NCI-H187 treated with DMSO at 0.1 percent for 48 hours (cell line): ENCODE data around the gene KIF26B.

Experiments used
- DNase-seq: peaks from one replicate; lab custom pipeline; 2025; lab: John Stamatoyannopoulos, UW

KIF26B gene

DNA sequence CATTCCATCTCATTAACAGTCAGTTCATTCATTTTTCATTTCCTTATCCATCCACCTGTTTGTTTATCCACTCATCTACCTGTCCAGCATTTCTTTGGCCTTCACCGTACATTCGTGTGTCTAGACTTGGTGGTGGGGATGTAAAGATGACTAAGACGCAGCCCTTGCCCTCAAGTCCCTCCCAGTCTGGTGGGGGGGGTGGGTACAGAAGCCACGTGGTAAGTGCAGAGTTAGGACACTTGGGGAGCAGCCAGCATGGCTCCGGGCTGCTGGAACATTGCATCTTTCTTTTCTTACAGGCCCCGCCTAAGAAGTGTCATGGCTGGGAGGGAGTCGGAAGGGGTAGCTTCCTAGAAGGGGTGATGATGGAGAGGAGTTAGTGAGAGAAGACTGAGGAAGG, 17.2 kb downstream of the KIF26B start:
- DNase-seq: no peak

DNA sequence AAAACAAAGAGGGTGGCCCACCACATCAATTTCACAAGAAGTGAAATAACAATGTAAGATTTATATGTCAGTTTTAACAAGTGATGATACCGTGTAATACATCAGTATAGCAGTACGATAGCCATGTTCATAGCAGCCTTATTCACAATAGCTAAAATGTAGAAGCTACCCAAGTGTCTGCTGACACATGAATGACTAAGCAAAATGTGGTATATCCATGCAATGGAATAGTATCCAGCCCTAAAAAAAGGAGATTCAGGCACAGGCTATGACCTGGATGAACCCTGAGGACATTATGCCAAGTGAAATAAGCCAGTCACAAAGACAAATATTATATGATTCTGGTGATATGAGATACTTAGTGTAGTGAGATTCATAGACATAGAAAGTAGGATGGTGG, 18.0 kb downstream of the KIF26B start:
- DNase-seq: no peak

DNA sequence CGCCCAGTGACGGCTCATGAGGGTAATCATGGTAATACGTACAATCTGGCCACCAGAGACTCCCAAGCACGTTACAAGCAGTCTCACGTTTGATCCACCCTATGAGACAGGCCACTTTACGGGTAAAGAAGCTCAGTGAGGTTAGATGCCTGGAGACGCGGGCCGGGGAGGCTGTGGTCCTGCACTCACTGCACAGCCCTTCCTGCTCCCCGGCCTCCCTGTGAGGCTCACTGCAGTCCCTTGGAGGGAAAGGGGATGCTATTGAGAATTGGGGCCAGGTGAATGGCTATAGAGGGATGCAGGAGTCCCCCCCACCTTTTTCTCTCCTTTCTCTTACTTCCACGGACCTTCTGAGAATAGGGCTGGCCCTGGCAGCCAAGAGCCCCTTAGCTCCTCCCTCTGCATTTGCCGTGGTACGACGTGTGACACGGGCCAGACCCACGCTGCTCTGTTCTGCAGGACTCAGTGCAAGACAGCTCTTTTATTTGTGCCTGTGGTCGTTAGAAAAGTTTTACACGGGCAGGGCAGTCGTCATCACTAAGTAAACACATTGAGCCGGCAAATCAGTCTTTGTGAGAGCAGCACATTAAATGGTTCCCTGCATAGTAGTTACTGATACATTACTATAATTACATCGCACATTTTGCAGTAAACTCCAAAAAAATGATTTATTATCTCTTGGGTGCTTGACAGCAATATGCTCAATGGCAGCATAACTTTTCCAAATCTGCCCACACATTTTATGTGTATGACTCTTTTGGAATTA, 18.8 kb downstream of the KIF26B start:
- DNase-seq: no peak

DNA sequence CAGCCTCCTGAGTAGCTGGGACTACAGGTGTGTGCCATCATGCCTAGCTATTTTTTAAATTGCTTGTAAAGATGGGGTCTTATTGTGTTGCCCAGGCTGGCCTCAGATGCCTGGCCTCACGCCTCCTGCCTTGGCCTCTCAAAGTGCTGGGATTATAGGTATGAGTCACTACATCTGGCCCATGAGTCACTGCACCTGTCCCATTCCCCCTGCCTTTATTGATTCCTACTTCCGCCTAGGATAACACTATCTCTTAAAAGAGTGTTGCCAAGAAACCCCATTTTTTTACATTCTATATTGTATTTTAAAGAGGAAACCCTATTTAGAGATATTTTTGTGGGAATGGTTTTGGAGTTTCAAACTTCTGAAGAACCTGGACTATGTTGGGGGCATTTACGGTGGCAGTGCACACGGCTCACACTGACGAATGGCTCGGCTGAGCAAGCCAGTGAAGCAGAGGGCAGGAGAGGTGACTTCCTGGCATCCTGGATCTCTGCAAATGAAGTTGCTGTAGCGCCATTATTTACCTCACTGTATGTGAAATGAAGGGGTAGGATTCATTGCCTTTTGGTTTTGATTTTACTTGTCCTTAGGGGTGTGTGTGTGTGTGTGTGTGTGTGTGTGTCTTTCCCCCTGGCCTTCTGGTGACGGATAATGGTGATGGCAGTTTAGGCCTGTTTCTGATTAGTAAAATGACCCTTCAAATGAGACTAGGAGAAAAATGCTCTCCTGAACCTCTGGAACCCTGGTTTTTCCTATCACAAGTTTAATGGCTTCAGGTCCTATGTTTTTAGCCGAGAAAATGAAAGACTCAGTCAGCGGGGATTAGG, 22.5 kb downstream of the KIF26B start:
- no peak for DNase-seq

DNA sequence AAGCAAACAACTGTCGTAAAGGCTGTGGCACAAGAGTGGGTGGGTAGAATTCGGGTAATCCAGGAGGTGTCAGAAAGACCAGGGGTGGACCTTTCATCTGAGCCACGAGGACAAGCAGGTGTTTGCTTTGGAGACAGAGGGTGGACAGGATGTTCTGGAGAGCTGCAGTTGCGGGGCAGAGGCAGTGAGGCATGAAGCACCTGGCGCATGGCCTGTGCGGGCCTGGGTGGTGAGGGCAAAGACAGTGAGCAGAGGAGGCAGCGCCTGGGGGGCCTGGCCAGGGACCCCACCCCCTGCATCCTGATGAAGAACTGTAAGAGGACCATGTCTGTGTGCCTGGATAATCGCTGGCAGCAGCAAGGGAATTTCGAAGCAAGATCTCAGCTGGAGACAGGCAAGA, 24.9 kb downstream of the KIF26B start:
- no peak for DNase-seq

DNA sequence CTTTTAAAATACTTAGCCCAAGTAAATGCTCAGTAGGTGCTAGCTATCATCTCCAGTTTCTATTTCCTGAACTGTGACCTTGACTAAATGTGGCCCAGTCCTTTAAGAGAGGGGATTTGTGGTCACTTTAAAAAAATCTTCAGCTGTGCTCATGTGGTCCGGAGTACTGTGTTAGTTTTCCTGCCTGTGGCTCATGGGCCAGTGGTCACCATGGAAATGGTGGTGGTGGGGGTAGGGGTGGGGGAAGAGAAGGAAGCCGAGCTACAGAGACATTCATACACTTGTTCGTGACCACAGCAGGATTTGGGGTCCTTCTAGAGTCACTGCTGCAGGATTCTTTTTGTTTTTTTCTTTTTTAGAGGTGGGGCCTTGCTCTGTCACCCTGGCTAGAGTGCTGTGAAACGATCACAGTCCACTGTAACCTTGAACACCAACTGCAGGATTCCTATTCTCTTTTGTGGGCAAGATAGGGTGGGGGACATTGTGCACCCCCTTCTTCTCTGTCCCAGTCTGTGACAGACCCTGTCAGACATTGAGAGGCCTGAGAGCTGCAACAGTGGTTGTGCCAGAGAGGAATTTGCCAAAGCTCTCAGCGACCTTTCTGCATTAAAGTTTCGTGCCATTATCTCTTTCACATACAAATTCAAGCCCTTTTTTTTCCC, 25.8 kb downstream of the KIF26B start:
- no peak for DNase-seq

DNA sequence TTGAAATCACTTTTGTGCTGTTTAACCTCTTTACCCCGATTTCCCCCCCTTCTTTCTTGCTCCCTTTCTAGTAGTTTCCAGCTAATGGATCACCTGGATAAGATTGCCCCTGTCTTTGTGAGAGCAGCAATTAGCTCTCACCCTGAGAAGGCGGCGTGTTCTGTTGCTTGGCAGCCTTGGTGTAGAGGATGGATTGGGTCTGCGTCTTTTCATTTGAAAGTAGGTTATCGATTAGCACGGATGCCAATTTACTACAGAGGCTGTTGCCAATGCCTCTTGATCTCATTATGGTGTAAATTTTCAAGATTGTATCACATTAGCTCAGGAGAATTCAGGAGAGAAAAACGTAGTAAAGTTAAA, 26.4 kb downstream of the KIF26B start:
- DNase-seq: no peak

DNA sequence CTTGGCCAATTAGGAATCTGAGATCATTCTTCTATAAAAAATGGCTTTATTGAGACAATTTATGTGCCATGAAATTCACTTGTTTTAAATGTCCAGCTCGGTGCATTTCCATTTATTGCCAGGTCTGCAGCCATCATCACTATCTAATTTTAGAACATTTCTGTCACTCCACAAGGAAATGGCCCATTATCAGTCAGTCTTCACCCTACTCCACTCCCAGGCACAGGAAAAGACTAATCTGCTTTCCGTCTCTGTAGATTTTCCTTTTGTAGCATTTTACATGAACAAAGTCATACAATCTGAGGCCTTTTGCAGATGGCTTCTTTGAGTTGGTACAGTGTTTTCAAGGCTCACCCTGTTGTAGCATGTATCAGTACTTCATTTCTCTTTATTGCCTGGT, 27.2 kb downstream of the KIF26B start:
- no peak for DNase-seq

DNA sequence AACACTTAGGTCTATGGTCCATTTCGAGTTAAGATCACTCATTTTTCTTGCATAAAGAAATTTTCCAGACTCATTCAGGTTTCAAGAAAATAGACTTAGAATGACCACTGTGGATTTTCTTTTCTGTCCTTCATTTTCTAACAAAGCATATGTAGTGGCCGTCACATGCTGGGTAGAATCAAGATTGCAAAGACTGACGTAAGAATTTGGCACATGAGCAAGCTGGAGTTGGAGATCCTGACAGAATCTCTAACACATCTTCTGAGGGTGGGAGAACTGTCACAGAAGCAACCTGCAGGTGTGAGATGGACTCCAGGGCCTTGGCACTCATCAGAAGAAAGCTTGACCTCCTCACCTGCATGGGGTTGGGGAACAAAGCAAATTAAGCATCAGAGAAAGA, 28.6 kb downstream of the KIF26B start:
- DNase-seq: no peak

DNA sequence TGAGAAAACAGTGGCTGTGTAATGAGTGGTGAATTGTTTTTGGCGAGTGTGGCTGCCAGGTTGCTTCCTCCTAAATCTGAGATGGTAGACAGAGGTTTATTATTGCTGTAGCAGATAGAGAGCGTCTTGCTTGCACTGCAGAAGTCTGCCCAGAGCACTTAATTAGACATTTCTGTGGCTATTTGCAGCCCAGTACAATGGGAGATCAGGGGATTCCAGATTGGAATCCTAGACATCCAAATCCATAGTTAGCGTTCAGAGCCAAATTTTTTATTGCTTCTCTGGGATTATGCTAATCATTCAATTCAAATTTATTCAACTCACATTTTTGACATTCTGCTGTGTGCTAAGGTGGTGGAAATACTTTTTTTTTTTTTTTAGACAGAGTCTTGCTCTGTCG, 30.0 kb downstream of the KIF26B start:
- no peak for DNase-seq

DNA sequence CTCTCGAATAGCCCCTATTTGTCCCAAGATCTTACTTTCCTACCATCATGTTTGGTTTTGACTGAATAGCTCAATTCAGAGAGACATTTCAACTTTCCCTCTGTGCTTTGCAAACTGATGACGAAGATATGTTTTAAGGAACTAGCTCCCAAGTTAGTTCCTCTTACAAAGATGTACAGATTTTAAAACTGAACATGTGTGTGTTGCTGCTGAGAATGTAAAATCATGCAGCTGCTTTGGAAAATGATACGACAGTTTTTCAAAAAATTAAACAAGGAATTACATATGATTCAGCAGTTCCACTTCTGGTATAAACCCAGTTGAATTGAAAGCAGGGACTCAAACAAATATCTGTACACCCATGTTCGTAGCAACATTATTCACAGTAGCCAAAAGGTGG, 33.6 kb downstream of the KIF26B start:
- no peak for DNase-seq

DNA sequence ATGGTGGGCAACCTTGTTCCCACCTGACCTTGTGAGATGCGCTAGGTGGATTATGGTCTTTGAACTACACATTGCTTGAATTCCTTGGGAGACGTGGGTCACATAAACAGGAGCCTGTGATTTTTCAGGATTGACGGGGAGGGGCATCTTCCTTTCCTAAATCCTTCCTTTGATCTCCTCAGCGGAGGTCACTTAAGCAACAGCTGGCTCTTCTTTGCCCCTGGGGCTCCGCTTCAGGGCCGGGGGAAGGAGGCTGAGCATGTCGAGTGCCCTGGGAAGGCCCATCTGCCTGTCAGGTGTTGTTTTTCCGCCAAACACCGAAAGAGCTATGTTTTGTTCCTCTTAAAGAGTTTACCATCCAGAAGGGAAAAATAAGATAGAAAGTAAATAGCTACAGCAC, 40.6 kb downstream of the KIF26B start:
- DNase-seq: no peak

DNA sequence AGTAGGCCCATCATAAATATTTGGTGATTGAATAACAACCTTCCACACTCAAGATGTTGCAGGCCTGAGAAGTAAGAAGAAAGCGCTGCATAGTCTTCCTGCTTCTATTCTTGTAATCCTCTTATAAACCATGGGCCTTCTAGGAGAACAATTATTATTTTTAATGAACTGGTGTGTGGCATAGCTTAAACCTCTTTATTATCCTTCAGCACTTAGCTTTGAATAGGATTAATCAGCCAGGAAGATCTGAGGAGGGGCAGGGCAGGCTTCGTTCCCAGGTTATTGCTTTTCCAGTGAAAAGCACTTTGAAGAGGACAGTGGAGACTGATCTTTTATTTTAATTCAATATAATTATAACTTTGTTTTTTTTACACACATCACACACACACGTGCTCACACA, 42.3 kb downstream of the KIF26B start:
- no peak for DNase-seq

DNA sequence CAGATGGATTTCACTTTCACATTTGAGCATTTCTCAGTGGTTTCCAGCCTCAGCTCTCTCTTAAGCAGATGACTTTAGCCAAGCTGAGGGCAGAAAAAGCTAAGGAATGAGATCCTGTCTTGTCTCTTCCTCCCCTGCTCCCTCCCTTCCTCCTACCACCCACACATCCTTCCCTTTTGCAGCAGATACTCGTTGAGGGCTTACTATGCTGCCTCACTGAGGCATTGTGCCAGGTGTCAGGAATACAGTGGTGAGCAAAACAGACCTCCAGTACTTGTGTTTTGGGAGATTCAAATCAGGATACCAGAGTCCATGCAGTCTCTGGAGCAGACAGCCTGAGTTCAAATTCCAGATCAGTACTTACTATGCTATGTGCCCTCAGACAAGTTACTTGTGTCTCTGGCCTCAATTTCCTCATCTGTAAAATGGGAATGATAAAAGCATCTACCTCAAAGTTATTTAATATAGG, 43.2 kb downstream of the KIF26B start:
- no peak for DNase-seq

DNA sequence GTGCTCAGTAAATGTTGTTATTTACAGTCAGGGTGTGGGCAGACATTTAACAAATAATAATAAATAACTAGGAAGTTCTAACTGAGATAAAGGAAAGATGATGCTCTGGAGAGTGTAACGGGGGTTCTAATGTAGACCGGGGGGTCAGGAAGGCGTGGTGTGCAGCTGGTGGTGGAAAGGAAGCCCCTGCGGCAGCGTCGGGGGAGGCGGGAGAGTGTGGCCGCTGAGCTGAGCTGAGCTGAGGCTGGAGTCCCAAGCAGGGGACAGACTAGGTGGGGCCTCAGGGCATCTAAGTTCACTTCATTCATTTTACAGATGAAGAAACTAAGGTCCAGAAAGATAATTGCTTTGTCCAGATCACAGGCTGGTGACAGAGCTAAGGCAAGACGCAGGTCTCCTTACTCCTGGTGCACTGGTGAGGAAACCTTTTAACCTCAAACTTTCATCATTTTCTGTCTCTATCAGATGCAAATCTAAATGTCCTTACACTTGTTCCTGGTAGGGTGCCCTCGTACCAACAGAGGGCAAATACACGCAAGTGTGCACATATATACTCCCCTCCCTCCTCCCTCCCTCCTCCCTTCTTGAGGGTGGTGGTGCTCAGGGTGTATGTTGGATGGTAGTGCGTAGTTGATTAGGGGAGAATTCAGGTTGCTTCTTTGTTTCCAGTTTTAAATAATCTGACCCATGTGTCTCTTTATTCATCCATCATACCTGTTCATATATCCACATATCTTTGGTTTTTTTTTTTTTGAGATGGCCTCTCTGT, 44.1 kb downstream of the KIF26B start:
- DNase-seq: no peak

DNA sequence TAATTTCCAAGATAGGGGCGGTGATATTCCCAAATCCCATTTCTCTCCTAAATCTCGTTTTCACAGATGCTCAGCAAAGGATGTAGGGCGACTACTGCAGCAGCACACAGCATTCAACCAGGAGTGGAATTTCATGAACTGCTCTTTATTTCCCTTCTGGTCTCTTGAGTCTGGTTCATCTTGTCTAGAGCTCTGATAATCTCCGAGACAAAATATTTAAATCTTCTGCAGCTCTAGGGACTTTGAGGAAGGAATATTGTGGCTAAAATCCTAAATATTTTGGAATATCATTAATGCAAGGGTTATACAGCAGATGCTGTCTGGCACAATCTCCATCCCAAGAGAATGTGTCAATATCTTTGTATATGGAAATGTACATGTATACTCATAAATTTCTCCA, 45.4 kb downstream of the KIF26B start:
- no peak for DNase-seq

DNA sequence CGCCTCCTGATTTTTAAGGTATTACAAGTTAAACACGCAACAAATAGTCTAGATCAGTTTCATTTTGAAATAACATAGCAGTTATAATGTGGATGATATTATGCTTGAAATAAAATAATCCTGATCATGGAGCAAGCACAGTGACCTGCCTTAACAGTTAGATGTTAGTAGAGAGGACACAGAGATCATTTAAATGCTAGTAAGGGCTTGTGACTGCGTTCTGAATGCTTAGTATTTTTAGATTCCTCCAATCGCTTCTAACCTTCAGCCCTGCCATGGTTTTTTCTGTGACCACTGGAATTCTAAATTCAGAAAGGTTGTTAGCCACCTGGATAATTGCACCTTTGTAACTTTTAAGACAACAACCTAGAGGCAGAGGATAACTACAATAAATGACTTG, 46.4 kb downstream of the KIF26B start:
- DNase-seq: no peak

DNA sequence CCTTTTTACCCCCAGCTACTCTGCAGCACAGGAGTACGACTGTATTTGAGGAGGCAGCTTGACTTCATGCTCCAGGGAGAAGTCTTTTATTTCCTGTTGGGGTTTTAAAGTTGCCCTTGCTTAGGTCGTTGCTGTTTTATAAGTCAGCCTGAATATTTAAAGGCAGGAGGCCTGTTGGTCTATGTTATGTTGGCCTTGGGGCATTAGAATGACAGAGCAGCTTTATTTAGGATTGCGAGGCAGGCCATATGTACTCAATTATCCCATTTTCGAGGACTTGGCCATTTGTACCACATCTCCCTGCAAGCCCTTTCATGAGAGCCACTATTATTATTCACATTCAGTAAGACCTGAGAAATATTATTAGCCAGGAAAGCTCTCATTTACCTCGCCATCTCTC, 47.0 kb downstream of the KIF26B start:
- no peak for DNase-seq

DNA sequence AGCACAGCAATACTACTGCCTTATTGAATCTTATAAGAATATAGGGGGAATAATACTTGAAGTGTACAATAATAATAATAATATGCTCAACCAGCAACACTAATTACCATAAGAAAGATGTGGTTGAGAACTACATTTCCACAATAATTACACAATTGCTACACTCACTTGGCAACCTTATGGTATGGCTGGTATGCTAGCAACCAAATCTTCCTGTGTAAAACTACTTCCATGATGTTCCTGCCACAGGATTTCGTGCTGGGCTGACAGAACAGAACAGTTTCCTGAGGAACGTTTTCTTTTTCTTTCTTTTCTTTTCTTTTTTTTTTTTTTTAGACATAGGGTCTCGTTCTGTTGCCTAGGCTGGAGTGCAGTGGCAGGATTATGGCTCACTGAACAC, 50.6 kb downstream of the KIF26B start:
- DNase-seq: no peak

DNA sequence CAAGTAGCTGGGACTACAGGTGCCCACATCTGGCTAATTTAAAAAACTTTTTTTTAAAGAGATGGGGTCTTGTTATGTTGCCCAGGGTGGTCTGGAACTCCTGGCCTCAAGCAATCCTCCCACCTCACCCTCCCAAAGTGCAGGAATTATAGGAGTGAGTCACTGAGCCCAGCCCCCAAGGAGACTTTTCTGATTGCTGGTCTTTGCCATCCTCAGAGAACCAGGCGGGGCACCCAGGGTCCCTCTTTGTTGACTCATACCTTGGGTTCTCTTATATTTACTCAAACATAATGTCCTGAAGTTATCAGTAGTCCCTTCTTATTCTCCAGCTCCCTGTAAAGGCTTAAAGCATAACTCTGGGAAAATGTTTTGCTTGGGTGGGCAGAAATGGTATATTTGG, 51.1 kb downstream of the KIF26B start:
- no peak for DNase-seq

DNA sequence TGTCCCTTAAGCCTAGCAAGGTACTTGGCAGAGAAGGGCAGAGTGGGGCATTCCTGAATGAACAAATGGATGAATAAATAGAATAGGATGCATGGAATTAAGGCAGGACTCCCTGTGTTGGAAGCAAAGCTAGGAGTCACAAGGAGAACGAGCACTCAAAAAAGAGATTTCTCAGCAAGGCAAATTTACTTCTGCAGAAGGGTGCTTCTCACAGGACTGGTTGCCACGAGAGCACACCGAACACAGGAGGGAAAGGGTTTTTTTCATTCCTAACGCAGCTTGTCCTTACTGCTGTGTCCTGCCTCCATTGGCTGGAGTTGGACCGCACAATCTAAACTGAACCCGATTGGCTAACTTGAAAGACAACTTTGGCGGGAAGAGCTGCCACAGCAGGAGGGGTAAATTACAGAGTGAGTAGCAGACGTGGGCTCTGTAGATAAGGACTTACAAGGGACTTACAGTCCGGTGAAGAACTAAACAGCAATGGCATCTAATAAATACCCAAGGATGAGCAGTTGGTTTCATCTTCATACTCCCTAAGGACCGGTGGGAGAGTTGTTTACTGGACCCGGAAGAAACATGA, 52.4 kb downstream of the KIF26B start:
- no peak for DNase-seq

DNA sequence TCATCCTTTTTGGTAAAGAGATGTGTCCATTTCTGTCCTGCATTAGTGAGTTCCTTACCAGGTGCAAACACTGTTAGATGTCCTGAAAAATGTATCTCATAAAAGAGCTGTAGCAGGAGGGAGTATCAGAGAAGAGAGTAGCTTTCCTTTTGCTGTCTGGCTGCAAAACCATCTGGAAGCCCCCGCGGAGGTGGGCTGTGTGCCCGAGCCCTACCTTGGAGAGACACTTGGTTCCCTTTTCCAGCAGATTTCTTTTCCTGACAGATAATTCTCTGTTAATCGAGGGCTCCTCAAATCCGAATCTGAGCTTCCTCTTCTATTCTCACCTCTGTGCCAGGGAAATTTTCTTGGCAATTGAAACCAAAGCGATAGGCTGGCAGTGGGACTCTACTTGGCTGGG, 53.0 kb downstream of the KIF26B start:
- DNase-seq: no peak
